Calu3 (cell line): ENCODE data around the gene COL5A1. TPM values are rescaled to one million over a fixed set of nuclear protein-coding genes. Genes with fewer than 3 reads are reported as not detected.

Experiments
- BruUV-seq: library from RNA; stranded (reverse); fragments of 400-500 nt; replicated peaks from 2 replicates; lab custom pipeline; 2021; lab: Mats Ljungman, UMichigan
- CTCF ChIA-PET: fragments of 300-600 bp; sonication (Branson Sonifier 250); formaldehyde crosslinking; loops from one replicate; lab custom pipeline; 2022; ENCODE audit warnings: antibody characterized with exemption; lab: Charles Lee
- DNase-seq: peaks from one replicate; pipeline ENCODE4 v3.0.0; 2022
- H3K27ac Mint-ChIP-seq: one replicate; pipeline ENCODE4 v1.8.0; 2022; ENCODE audit warnings: mixed read lengths; ENCODE audit not compliant: unreplicated experiment
- H3K27me3 Mint-ChIP-seq: one replicate; pipeline ENCODE4 v1.8.0; 2022; ENCODE audit warnings: mixed read lengths; ENCODE audit not compliant: unreplicated experiment
- H3K36me3 Mint-ChIP-seq: one replicate; pipeline ENCODE4 v1.8.0; 2022; ENCODE audit warnings: mild to moderate bottlenecking, moderate library complexity, mixed read lengths; ENCODE audit not compliant: insufficient read depth, unreplicated experiment
- H3K4me1 Mint-ChIP-seq: one replicate; pipeline ENCODE4 v1.8.0; 2022; ENCODE audit warnings: mild to moderate bottlenecking, low read depth, mixed read lengths; ENCODE audit not compliant: unreplicated experiment
- H3K4me3 Mint-ChIP-seq: one replicate; pipeline ENCODE4 v1.8.0; 2022; ENCODE audit warnings: mild to moderate bottlenecking, low read depth, moderate library complexity, mixed read lengths; ENCODE audit not compliant: unreplicated experiment
- H3K9me3 Mint-ChIP-seq: one replicate; pipeline ENCODE4 v1.8.0; 2022; ENCODE audit warnings: low read depth, mixed read lengths; ENCODE audit not compliant: unreplicated experiment
- CTCF ChIP-seq: fragments of 200-600 bp; IDR thresholded peaks from one replicate; pipeline ENCODE4 v1.8.0; 2022; ENCODE audit warnings: antibody characterized with exemption; ENCODE audit not compliant: unreplicated experiment
- intact Hi-C: fragments of 100-400 bp; cut with micrococcal nuclease; formaldehyde crosslinking; loops from one replicate; pipeline ENCODE4 v1.10.0; 2022; ENCODE audit not compliant: unreplicated experiment
- total RNA-seq: library from RNA; stranded (reverse); gene quantifications from 2 replicates; pipeline ENCODE4 v1.2.3, GENCODE V29; 2022

Gene COL5A1
- total RNA-seq, 1 experiment from 2014 or later, result not detected

- no peak for TF ChIP-seq CTCF
- intact Hi-C loops, result no loop called here
- Mint-ChIP-seq H3K4me1 (no peaks in the 10 kb centered on the region), H3K36me3 (no peaks in the 10 kb centered on the region), H3K27ac (no peak overlapping the region), H3K4me3 (no peak overlapping the region), H3K27me3 (peaks cover 25% of the 10 kb centered on the region), H3K9me3 (no peaks in the 10 kb centered on the region)
- no TSS peak for BruUV-seq
- CTCF ChIA-PET, result no interaction called here
- no peak for DNase-seq
Observed at GRCh38 chr9:134650431-134651190, 9.0 kb downstream of the COL5A1 start.

GRCh38 chr9:134651226-134651905, 9.8 kb downstream of the COL5A1 start:
- H3K27ac Mint-ChIP-seq, result no peak overlapping the region

GRCh38 chr9:134652291-134653225, 11.0 kb downstream of the COL5A1 start:
- Mint-ChIP-seq H3K27ac (no peak overlapping the region), H3K36me3 (no peaks in the 10 kb centered on the region), H3K4me3 (no peak overlapping the region), H3K9me3 (no peaks in the 10 kb centered on the region), H3K4me1 (no peaks in the 10 kb centered on the region), H3K27me3 (peaks cover 5% of the 10 kb centered on the region)
- no peak for TF ChIP-seq CTCF
- intact Hi-C loops, result no loop called here
- CTCF ChIA-PET, result no interaction called here
- no peak for DNase-seq
- no TSS peak for BruUV-seq

More at GRCh38 chr9:134651226-134651905, 9.8 kb downstream of the COL5A1 start:
- CTCF ChIA-PET, result no interaction called here
- H3K4me1 Mint-ChIP-seq, result no peaks in the 10 kb centered on the region
- TF ChIP-seq CTCF, result no peak
- DNase-seq, result no peak
- peaks cover 17% of the 10 kb centered on the region for H3K27me3 Mint-ChIP-seq
- H3K9me3 Mint-ChIP-seq, result no peaks in the 10 kb centered on the region
- H3K4me3 Mint-ChIP-seq, result no peak overlapping the region
- intact Hi-C loops, result no loop called here
- no TSS peak for BruUV-seq
- H3K36me3 Mint-ChIP-seq, result no peaks in the 10 kb centered on the region

- Mint-ChIP-seq H3K4me1 (no peaks in the 10 kb centered on the region), H3K9me3 (no peaks in the 10 kb centered on the region), H3K36me3 (no peaks in the 10 kb centered on the region), H3K27me3 (no peaks in the 10 kb centered on the region), H3K27ac (no peak overlapping the region), H3K4me3 (no peak overlapping the region)
- intact Hi-C loops, result no loop called here
- no peak for DNase-seq
- no TSS peak for BruUV-seq
- CTCF ChIA-PET, result no interaction called here
- no peak for TF ChIP-seq CTCF
Observed at GRCh38 chr9:134653259-134654009, 11.8 kb downstream of the COL5A1 start.
